ENCODE results near the gene OGDH. TPM values are rescaled to one million over a fixed set of nuclear protein-coding genes. Genes with fewer than 3 reads are reported as not detected.
"Not testable (repeated sequence)": the region's sequence is repeated elsewhere in the genome, so short reads cannot be mapped to it uniquely, and the experiment has no call there.

OGDH gene
- total and polyA plus RNA-seq, 10 of the 15 experiments (the other 5 are each of a cell fraction or from before 2014, with no cell fraction given), result 4.1 to 103 (median 48.4) TPM

DNA sequence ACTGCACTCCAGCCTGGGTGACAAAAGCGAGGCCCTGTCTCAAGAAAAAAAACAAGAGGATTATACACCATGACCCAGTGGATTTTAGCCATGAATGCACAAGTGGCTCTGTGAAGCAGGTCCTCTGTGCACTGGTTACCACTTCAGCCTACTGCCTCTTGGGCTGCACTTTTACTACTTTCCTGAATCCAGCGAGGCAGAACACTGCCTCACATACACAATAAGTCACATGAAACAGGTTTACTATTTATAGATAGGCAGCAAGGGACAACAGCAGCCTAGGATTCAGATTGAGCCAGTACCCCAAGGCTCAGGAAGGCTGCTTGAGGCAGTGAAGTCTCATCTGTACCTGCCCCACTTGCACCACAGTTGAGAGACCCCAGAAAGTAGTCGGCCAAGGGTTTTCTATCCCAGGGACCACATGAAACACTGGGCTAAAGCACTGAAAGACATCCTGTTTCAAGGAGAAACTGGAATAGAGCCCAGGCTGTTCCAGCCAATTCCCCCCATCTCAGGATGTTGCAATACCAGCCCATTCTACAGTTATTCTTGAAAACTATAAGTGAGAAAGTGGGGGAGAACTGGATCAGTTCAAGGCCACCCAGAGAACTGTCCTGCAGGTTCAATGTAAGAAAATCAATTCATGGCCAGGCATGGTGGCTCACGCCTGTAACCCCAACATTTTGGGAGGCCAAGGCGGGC is 10.3 kb upstream of the OGDH start (continued):
- TF ChIP-seq, protein P1, sequence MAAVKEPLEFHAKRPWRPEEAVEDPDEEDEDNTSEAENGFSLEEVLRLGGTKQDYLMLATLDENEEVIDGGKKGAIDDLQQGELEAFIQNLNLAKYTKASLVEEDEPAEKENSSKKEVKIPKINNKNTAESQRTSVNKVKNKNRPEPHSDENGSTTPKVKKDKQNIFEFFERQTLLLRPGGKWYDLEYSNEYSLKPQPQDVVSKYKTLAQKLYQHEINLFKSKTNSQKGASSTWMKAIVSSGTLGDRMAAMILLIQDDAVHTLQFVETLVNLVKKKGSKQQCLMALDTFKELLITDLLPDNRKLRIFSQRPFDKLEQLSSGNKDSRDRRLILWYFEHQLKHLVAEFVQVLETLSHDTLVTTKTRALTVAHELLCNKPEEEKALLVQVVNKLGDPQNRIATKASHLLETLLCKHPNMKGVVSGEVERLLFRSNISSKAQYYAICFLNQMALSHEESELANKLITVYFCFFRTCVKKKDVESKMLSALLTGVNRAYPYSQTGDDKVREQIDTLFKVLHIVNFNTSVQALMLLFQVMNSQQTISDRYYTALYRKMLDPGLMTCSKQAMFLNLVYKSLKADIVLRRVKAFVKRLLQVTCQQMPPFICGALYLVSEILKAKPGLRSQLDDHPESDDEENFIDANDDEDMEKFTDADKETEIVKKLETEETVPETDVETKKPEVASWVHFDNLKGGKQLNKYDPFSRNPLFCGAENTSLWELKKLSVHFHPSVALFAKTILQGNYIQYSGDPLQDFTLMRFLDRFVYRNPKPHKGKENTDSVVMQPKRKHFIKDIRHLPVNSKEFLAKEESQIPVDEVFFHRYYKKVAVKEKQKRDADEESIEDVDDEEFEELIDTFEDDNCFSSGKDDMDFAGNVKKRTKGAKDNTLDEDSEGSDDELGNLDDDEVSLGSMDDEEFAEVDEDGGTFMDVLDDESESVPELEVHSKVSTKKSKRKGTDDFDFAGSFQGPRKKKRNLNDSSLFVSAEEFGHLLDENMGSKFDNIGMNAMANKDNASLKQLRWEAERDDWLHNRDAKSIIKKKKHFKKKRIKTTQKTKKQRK (IDR thresholded peaks at IDR 0.05; ENCODE audit: low read depth, low read length), result no peak
- TF ChIP-seq IKZF1 (conservative IDR thresholded peaks at IDR 0.05) (no peak), SUPT20H (IDR thresholded peaks at IDR 0.05; ENCODE audit: borderline replicate concordance, control insufficient read depth, low read depth, low read length) (no peak), CREM (IDR thresholded peaks at IDR 0.05; ENCODE audit: low read depth) (no peak)

- H3K27me3 ChIP-seq (replicated peaks in 1 of 2; ENCODE audit: control insufficient read depth in 2 of 2, insufficient read depth in 2 of 2, low read length in 1 of 2); H3K27ac ChIP-seq (ENCODE audit: control insufficient read depth, insufficient read depth); H3K36me3 ChIP-seq (ENCODE audit: control insufficient read depth in 2 of 2, insufficient read depth in 2 of 2, low read length in 1 of 2); POLR2A ChIA-PET; H3K9ac ChIP-seq (ENCODE audit: control insufficient read depth, insufficient read depth, low read length); FAIRE-seq; H3K79me2 ChIP-seq (ENCODE audit: control insufficient read depth, insufficient read depth, low read length); H4K20me1 ChIP-seq (ENCODE audit: control insufficient read depth, insufficient read depth); CTCF ChIA-PET; H3K4me3 ChIP-seq; H2AFZ ChIP-seq (ENCODE audit: control insufficient read depth, low read depth, low read length); H3K9me3 ChIP-seq (replicated peaks; ENCODE audit: control insufficient read depth, insufficient read depth, low read length); H3K4me2 ChIP-seq (ENCODE audit: control insufficient read depth, insufficient read depth); ATAC-seq; RAD21 ChIA-PET (ENCODE audit: unreplicated experiment); intact Hi-C loops (cut with micrococcal nuclease; ENCODE audit: unreplicated experiment); DNase-seq (ENCODE audit: low read depth, low spot score); in situ Hi-C loops (cut with MboI); H3K4me1 ChIP-seq (ENCODE audit: control insufficient read depth, insufficient read depth, low read length); BruUV-seq (replicated peaks); SMC1A ChIA-PET (ENCODE audit: uncharacterized antibody, unreplicated experiment): not testable (repeated sequence)
- WGBS (ENCODE audit: insufficient coverage, insufficient replicate concordance, low lambda C conversion rate, missing lambda C conversion rate), result 89% methylated on average over 8 of the region's 8 CpGs
Observed at GRCh38 chr7:44597181-44597580, 9.2 kb upstream of the OGDH start.
